H9 (cell line): ENCODE data around the gene ARAP1. TPM values are rescaled to one million over a fixed set of nuclear protein-coding genes. Genes with fewer than 3 reads are reported as not detected.

Source experiments
- DNase-seq: peaks from one replicate; pipeline ENCODE4 v3.0.0-alpha.2; 2017
- H2AFZ ChIP-seq: one replicate; pipeline ENCODE4 v1.6.1; 2013; ENCODE audit warnings: mild to moderate bottlenecking, low read length, control low read depth, moderate library complexity
- H2AK5ac ChIP-seq: 2 replicates; pipeline ENCODE4 v1.6.1; 2013; ENCODE audit warnings: low read length, control low read depth, mixed read lengths; ENCODE audit not compliant: insufficient read length
- H2BK120ac ChIP-seq: one replicate; pipeline ENCODE4 v1.6.1; 2013; ENCODE audit warnings: low read depth, mild to moderate bottlenecking, low read length, control low read depth, inconsistent platforms; ENCODE audit not compliant: poor library complexity, severe bottlenecking
- H2BK12ac ChIP-seq: 2 replicates; pipeline ENCODE4 v1.6.1; 2013; ENCODE audit warnings: low read length, control low read depth, mixed read lengths, low read depth; ENCODE audit not compliant: insufficient read length
- H2BK15ac ChIP-seq: 2 replicates; pipeline ENCODE4 v1.6.1; 2013; ENCODE audit warnings: low read depth, low read length, control low read depth
- H2BK20ac ChIP-seq: one replicate; pipeline ENCODE4 v1.6.1; 2013; ENCODE audit warnings: low read depth, mild to moderate bottlenecking, low read length, control low read depth, inconsistent platforms; ENCODE audit not compliant: poor library complexity, severe bottlenecking
- H2BK5ac ChIP-seq: 2 replicates; pipeline ENCODE4 v1.6.1; 2013; ENCODE audit warnings: low read length, control low read depth, mixed read lengths; ENCODE audit not compliant: insufficient read length
- H3K14ac ChIP-seq: 2 replicates; pipeline ENCODE4 v1.6.1; 2013; ENCODE audit warnings: low read length, control low read depth; ENCODE audit not compliant: insufficient read depth
- H3K18ac ChIP-seq: 2 replicates; pipeline ENCODE4 v1.6.1; 2013; ENCODE audit warnings: low read depth, mild to moderate bottlenecking, mixed read lengths, low read length, control low read depth; ENCODE audit not compliant: insufficient read length
- H3K23ac ChIP-seq: 2 replicates; pipeline ENCODE4 v1.6.1; 2013; ENCODE audit warnings: low read length, control low read depth, mixed read lengths, low read depth; ENCODE audit not compliant: insufficient read length
- H3K23me2 ChIP-seq: 2 replicates; pipeline ENCODE4 v1.6.1; 2013; ENCODE audit warnings: low read depth, mild to moderate bottlenecking, mixed read lengths, low read length, control low read depth; ENCODE audit not compliant: insufficient read length, poor library complexity, severe bottlenecking
- H3K27ac ChIP-seq: 2 replicates; pipeline ENCODE4 v1.5.1; 2013; ENCODE audit warnings: low read length, control low read depth, mixed read lengths, low read depth; ENCODE audit not compliant: insufficient read length
- H3K27me3 ChIP-seq: 2 replicates; pipeline ENCODE4 v1.6.1; 2013; ENCODE audit warnings: low read length, control low read depth, inconsistent platforms; ENCODE audit not compliant: insufficient read depth
- H3K4ac ChIP-seq: 2 replicates; pipeline ENCODE4 v1.6.1; 2013; ENCODE audit warnings: low read depth, mild to moderate bottlenecking, control low read depth, inconsistent platforms, low read length, moderate library complexity
- H3K4me1 ChIP-seq: 2 replicates; pipeline ENCODE4 v1.6.1; 2013; ENCODE audit warnings: low read length, control low read depth, inconsistent platforms; ENCODE audit not compliant: insufficient read depth
- H3K4me2 ChIP-seq: 2 replicates; pipeline ENCODE4 v1.6.1; 2013; ENCODE audit warnings: low read length, control low read depth, mixed read lengths; ENCODE audit not compliant: insufficient read length, insufficient read depth
- H3K56ac ChIP-seq: 2 replicates; pipeline ENCODE4 v1.6.1; 2013; ENCODE audit warnings: low read depth, mild to moderate bottlenecking, mixed read lengths, low read length, control low read depth; ENCODE audit not compliant: insufficient read length
- H3K79me1 ChIP-seq: 2 replicates; pipeline ENCODE4 v1.6.1; 2013; ENCODE audit warnings: low read depth, mild to moderate bottlenecking, moderate library complexity, low read length, control low read depth, inconsistent platforms; ENCODE audit not compliant: insufficient read depth, poor library complexity, severe bottlenecking
- H3K79me2 ChIP-seq: 2 replicates; pipeline ENCODE4 v1.6.1; 2013; ENCODE audit warnings: low read length, control low read depth, inconsistent platforms; ENCODE audit not compliant: insufficient read depth
- H3K9ac ChIP-seq: 2 replicates; pipeline ENCODE4 v1.6.1; 2013; ENCODE audit warnings: low read length, control low read depth, mixed read lengths; ENCODE audit not compliant: insufficient read length; ENCODE audit errors: extremely low read depth
- H3K9me3 ChIP-seq: one replicate; pipeline ENCODE4 v1.6.1; 2013; ENCODE audit warnings: low read depth, low read length, inconsistent platforms; ENCODE audit not compliant: control insufficient read depth
- H3T11ph ChIP-seq: one replicate; pipeline ENCODE4 v1.6.1; 2013; ENCODE audit warnings: mild to moderate bottlenecking, low read length, control low read depth, inconsistent platforms
- H4K20me1 ChIP-seq: one replicate; pipeline ENCODE4 v1.6.1; 2013; ENCODE audit not compliant: control insufficient read depth, insufficient read length, insufficient read depth
- H4K5ac ChIP-seq: 2 replicates; pipeline ENCODE4 v1.6.1; 2013; ENCODE audit warnings: low read depth, mild to moderate bottlenecking, mixed read lengths, low read length, control low read depth; ENCODE audit not compliant: insufficient read length
- H4K8ac ChIP-seq: replicated peaks from 2 replicates; pipeline ENCODE4 v1.6.1; 2013; ENCODE audit warnings: low read length, control low read depth, mixed read lengths, low read depth; ENCODE audit not compliant: insufficient read length
- H4K91ac ChIP-seq: 2 replicates; pipeline ENCODE4 v1.6.1; 2013; ENCODE audit warnings: low read depth, mild to moderate bottlenecking, moderate library complexity, mixed read lengths, low read length, control low read depth; ENCODE audit not compliant: insufficient read length
- H3K27ac Mint-ChIP-seq, 3 experiments: 2 replicates in 2 of 3; 3 replicates in 1 of 3; pipeline ENCODE4 v1.8.0; 2020 to 2021; ENCODE audit warnings: mixed read lengths in 3 of 3, mild to moderate bottlenecking in 1 of 3, moderate library complexity in 1 of 3
- H3K27me3 Mint-ChIP-seq: 2 replicates; pipeline ENCODE4 v1.8.0; 2021; ENCODE audit warnings: low read depth, mild to moderate bottlenecking, moderate library complexity, mixed read lengths
- H3K36me3 Mint-ChIP-seq, 3 experiments: 2 replicates in 2 of 3; 3 replicates in 1 of 3; pipeline ENCODE4 v1.8.0; 2020 to 2021; ENCODE audit warnings: low read depth in 3 of 3, mixed read lengths in 3 of 3; ENCODE audit not compliant: insufficient read depth in 1 of 3
- H3K4me1 Mint-ChIP-seq, 2 experiments: 2 replicates each; pipeline ENCODE4 v1.8.0; 2020; ENCODE audit warnings: mixed read lengths in 2 of 2
- H3K4me3 Mint-ChIP-seq, 2 experiments: 2 replicates in 1 of 2; 3 replicates in 1 of 2; pipeline ENCODE4 v1.8.0; 2020 to 2021; ENCODE audit warnings: mild to moderate bottlenecking in 2 of 2, mixed read lengths in 2 of 2, moderate library complexity in 1 of 2
- H3K9me3 Mint-ChIP-seq, 2 experiments: 2 replicates in 1 of 2; 3 replicates in 1 of 2; pipeline ENCODE4 v1.8.0; 2020; ENCODE audit warnings: mild to moderate bottlenecking in 2 of 2, mixed read lengths in 2 of 2, moderate library complexity in 1 of 2
- CTCF ChIP-seq: fragments of 200-600 bp; sonication (generic); conservative IDR thresholded peaks from 3 replicates; pipeline ENCODE4 v1.8.0; 2021; ENCODE audit warnings: antibody characterized with exemption, mild to moderate bottlenecking
- WGBS: extraction: QIAGEN DNeasy Blood & Tissue Kit; methylation state at CpG from one replicate; pipeline ENCODE4 v1.1.7; 2013; ENCODE audit warnings: missing lambda C conversion rate, low lambda C conversion rate, mixed read lengths; ENCODE audit not compliant: insufficient read length; ENCODE audit errors: extremely low coverage; 5-methylcytosine and 5-hydroxymethylcytosine counted together
- total RNA-seq: library from RNA; stranded (reverse); gene quantifications from 2 replicates; pipeline ENCODE4 v1.2.1, GENCODE V29; 2021

ARAP1 gene
- total RNA-seq, 1 experiment from 2014 or later = 59.4 TPM

- H2AFZ ChIP-seq = no peak overlapping the region
- no peak overlapping the region for H3K27ac Mint-ChIP-seq
Measured at GRCh38 chr11:72781313-72782080, 29.3 kb upstream of the ARAP1 start.

More at GRCh38 chr11:72781313-72782080, 29.3 kb upstream of the ARAP1 start:
- no peaks in the 10 kb centered on the region; a peak in 1 of 7 replicates for H3K36me3 Mint-ChIP-seq
- Histone ChIP-seq H3K14ac (no peak overlapping the region; the same call in 1 of the 2 replicates), H2BK15ac (no peak overlapping the region), H3K4me2 (peak overlapping the region; percentile 93), H3K79me2 (no peaks in the 10 kb centered on the region), H3K4ac (no peak overlapping the region), H4K20me1 (no peaks in the 10 kb centered on the region), H3K4me1 (peaks cover 4% of the 10 kb centered on the region; the same call in 1 of the 2 replicates), H2AK5ac (no peak overlapping the region), H4K91ac (no peak overlapping the region), H2BK20ac (no peak overlapping the region), H3K27ac (no peak overlapping the region), H3K23me2 (peaks cover 7% of the 10 kb centered on the region), H4K5ac (no peak overlapping the region), H3K56ac (no peak overlapping the region), H4K8ac (no peak overlapping the region), H2BK12ac (no peak overlapping the region), H3K18ac (no peak overlapping the region), H3K27me3 (no peaks in the 10 kb centered on the region), H2BK5ac (no peak overlapping the region), H2BK120ac (no peak overlapping the region), H3K79me1 (no peaks in the 10 kb centered on the region), H3K23ac (no peak overlapping the region), H3T11ph (no peak overlapping the region), H3K9me3 (no peaks in the 10 kb centered on the region), H3K9ac (no peak overlapping the region)
- H3K4me1 Mint-ChIP-seq = peaks cover 21 to 37% of the 10 kb centered on the region in 2 experiments
- no CpG with 5 or more reads among the region's 89 CpGs for WGBS
- peak overlapping the region; percentile 68 to 88 for H3K4me3 Mint-ChIP-seq
- peak; percentile 56 for DNase-seq
- TF ChIP-seq CTCF = no peak
- H3K27me3 Mint-ChIP-seq = peaks cover 30% of the 10 kb centered on the region
- no peaks in the 10 kb centered on the region for H3K9me3 Mint-ChIP-seq
